CD4-positive, alpha-beta T cell treated with Interleukin-21 for 1 hour (primary cell): Measurements from ENCODE around the gene PRB2.
"Not testable (repeated sequence)": the region's sequence is repeated elsewhere in the genome, so short reads cannot be mapped to it uniquely, and the experiment has no call there.

Experiments
- DNase-seq: peaks from one replicate; pipeline ENCODE4 v3.0.0-alpha.2; 2020

Gene PRB2

DNA sequence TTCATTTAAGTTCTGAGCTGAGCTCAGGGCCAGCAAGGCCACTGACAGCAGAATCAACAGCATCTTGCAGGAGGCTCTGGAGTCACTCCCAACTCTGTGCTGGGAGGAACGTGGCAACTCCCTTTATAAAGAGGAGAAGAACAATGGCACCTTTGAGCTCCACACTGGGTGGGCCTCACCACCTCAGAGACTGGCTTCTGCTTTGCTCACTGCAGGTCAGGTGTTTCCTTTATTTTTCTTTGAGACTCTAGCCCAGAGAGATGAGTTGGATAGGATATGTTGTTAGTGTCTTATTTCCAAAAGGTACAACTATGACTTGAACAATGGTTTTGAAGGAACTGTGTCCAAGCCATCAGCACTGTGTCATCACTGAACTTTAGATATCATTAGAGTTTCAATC is at the start of gene PRB2:
TSS of gene PRB2 (minus strand) at position 101 of the 400 bp plus-strand sequence. CDS start at position 63, 38 bp downstream.
- not testable (repeated sequence) for DNase-seq

DNA sequence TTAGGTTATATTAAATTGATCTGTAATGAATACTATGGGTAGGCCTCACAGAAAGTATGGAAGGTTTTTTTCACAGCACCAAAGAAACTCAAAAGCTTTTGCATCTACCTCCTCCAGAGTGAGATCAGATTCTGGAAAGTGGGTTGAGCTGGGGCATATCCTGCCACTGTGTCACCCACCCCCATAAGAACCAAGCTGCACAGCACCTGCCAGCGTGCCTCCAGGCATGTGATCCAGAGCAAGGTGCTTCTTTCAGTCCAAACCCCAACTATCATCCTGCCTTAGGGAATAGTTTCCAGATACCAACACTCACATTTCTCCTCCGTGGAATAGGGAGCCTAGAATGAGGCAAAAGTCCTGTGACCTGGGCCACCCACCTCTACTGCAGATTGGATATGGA is 42.6 kb upstream of the PRB2 start:
- DNase-seq = no peak

DNA sequence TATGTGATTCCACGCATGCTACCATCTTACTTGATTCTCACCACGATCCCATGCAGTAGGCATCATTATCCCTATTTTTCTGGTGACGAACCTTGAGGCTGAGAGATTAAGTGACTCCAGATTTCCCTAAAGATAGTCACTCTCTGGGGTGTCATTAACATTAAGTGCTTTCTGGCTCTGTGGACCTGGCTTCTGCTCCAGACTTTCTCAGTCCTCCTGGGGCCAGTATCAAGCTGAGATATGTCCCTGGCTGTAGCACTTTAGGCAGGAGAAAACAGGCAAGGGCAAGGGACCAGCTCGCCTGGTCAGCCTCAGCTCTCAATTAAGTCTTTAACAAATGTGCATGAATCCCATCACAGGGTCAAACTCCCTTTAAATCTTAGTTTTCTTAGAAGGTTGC is 38.3 kb upstream of the PRB2 start:
- no peak for DNase-seq

DNA sequence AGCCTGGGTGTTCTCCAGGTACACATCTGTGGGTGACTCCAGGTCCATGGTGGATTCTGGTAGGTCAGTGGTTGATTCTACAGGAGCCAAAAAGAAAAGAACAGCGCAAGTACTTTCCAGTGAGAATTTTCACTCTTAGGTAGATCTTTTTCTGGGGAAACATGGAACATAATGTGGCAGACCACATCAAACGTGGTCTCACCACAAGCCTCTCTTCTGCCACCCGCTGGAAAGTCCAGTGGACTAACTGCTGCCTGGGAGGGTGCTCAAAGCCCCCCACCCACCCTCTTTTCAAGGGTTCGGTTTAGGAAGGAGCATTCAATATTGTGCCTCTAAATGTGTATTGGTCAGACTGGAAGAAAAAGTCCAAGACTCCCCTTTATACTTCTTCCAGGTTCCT is 36.1 kb upstream of the PRB2 start:
- no peak for DNase-seq

DNA sequence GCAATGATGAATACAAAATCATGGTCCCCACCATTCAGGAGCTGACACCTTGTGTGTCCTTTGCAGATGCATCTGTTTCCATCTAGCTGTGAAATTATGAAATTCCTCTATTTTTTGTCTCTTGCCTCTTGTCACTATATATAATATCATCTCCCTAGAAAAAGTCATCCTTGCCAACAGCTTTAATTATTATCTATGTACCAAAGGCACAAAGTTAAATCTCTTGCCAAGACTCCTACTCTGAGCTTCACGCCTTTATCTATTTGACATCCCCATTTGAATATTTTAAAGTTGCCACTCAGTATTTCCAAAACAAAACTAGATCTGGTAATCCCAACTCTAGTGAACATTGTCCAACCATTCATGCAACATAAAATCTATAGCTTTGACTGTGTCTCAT is 32.0 kb upstream of the PRB2 start:
- DNase-seq = no peak

DNA sequence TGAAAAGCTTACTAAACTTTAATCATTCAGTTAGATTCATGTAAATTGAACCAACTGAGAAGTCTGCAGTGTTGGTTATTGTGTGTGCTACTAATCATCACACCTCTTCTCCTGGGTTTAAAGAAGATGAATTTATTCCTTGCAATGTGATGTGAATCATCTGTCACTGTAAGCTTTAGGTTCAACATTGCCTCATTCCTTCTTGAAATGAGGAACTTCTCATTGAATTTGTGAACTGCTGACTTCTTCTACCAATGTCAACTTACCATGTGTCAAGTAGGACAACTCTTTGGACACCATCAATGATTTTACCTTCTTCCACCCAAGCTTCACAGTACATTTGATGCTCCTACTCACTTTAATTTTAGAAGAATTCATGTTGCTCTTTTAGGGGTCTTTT is 17.4 kb upstream of the PRB2 start:
- no peak for DNase-seq

DNA sequence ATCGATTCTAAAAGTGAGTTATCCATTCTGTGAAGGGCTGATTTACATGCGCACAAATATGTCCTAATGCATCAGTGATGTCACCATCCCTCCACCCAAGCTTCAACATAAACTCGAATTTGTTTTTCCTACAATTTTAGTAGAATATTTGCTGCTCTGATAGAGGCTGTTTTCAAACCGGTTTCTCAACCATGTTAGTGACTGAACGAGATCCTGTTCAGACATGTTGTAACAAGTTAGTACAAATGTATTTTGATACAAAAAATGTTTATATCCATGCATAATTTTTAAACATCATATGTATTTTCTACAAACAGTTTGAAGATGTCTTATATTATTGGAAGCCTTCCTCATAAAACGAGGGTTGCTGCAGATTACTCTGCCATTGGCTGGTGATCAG is 12.7 kb upstream of the PRB2 start:
- no peak for DNase-seq

DNA sequence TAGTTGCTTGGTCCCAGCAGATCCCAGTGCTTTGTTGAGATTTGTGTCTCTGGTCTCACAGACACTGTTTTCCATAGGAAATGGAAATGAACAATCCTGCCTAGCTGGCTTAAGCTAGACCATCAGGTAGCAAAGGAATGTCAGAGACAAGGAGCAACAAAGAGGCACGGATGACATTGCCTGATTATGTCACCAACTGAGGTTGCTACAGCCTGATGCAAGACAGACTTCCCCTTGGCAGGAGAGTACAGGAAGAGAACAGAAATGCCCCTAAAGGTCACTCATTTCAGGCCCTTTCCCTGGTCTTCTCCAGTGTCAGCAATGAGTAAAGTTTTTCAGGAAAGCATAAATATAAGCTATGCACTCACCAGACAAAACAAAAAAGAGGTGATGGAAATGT is 2.0 kb upstream of the PRB2 start:
- no peak for DNase-seq

DNA sequence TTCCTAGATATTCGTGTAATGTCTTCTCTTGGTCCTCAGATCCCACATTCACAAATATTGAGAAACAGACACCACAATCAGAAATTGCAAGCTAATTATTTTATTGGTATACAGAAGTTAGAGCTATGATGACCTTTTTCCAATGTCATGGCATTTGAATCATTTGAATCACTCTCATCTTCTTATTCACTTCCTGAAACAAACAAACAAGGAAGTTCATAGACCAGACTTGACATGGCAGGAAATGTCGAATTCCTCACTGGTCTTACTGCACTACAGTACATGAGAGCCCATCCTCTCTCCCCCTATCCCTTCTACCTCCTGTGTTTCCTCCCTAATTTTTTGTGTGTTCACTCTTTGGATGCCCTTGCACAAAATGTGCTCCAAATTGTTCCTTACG is 3.9 kb downstream of the PRB2 start:
- DNase-seq = not testable (repeated sequence)

DNA sequence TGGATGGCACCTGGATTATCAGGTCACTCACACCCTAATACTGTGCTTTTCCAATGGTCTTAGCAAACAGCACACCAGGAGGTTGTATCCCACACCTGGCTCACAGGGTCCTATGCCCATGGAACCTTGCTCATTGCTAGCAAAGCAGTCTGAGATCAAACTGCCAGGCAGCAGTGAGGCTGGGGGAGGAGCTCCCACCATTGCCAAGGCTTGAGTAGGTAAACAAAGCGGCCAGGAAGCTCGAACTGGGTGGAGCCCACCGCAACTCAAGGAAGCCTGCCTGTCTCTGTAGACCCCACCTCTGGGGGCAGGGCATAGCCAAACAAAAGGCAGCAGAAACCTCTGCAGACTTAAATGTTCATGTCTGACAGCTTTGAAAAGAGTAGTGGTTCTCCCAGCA is 17.9 kb downstream of the PRB2 start:
- DNase-seq = not testable (repeated sequence)

DNA sequence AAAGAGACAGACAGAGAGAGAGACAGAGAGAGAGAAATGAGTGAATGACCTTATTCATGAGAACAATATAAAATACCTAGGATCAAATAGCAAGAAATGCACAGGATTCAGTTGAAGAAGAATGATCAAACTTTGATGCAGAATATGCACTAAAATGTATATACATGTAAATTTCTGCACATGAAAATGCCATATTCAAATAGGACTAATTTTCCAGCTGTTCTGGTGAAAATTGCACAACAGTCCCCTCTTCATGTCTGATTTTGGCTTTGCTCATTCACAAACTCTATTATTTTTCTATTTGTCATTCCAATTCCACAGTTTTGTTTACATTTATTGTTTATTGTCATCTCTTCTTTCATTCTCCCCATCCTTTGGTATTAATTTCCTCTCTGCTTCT is 34.2 kb downstream of the PRB2 start:
- no peak for DNase-seq

DNA sequence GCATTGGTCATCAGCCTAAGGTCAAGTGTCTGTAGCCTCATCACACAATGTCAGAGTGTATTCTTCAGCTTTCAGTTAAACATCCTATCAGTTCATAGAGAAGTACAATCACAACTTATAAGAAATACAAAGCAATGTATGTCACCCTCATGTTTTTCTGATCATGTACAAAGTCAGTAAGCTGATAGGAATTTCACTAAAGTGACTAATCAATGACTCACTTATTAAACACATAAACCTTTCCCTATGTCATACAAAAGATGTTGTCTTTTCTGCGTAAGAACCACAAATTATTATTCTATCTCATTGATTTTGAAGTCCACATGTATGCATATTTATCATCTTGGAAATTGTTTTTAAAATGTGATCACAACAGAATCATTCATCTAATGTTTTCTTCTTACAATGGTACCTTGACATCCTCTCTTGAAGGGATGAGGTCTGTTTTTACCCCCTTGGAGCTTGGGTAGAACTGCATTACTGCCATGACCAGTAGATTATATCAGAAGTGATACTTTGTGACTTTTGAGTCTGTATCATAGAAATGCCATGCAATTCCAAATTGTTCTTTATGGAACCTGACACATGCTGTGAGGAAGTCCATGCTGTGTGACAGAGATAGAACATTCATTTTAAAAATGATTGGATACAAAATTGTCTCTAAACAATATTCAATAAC is 35.0 kb downstream of the PRB2 start:
- DNase-seq = not testable (repeated sequence)

DNA sequence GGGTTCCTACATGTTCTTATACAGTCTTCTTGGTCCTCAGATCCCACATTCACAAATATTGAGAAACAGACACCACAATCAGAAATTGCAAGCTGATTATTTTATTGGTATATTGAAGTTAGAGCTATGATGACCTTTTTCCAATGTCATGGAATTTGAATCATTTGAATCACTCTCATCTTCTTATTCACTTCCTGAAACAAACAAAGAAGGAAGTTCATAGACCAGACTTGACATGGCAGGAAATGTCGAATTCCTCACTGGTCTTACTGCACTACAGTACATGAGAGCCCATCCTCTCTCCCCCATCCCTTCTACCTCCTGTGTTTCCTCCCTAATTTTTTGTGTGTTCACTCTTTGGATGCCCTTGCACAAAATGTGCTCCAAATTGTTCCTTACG is 43.6 kb downstream of the PRB2 start:
- not testable (repeated sequence) for DNase-seq

DNA sequence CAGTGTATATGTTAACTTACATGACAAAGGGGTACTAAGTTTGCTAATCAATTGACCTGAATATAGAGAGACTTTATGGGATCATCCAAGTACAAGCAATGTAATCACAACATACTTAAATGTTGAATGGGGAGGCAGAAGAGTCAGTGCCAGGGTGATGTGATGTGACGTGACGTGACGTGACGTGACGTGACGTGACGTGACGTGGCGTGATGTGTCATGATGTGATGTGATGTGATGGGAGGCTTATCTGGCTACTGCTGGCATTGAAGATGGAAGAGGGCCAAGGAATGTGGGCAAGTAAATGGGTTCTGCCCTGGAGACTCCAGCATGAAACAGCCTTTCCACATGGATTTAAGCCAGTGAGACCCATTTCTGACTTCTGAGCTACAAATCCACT is 46.9 kb downstream of the PRB2 start:
- DNase-seq = no peak

DNA sequence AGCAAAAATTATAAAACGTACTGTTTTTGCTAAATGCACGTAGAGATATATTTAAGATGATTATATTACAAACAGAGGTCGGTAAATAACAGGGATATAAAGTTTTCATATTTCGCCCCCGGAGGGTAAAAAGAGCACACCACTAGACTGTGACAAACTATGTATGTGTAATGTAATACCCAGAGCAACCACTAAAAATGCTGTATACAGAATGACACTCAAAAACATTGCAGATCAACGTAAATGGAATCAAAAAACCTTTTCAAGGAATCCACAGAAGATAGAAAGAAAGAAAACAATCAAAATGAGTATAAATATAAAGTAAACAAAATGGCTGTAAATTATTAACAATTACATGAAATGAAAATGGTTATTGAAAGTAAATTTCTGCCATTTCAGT is 47.6 kb downstream of the PRB2 start:
- no peak for DNase-seq

DNA sequence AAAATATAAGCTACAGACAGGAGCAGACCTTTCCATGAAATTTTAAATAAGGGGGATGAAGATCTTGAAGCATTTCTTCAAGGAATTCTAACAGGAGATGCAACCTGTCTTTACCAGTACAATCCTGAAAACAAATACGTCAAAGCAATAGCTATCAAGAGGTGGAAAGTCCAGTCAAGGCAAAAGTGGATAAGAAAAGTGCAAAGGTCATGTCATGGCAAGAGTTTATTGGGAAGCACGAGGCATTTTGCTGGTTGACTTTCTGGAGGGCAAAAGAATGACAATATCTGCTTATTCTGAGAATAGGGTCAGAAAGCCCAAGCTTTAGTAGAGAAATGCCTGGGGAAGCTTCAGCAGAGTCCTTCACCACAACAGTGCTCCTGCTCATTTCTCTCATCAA is 50.9 kb downstream of the PRB2 start:
- DNase-seq = no peak
